WTC11 (cell line): Measurements from ENCODE around the gene RYR2.

Experiments
- SP1 ChIP-seq: sonication (generic); formaldehyde crosslinking; conservative IDR thresholded peaks from 2 replicates; pipeline ENCODE4 v1.8.1; 2022; ENCODE audit warnings: missing genetic modification reagents
- TF ChIP-seq, protein P1 (sequence below): sonication (generic); formaldehyde crosslinking; IDR thresholded peaks from 2 replicates; pipeline ENCODE4 v1.8.0; 2022; ENCODE audit warnings: missing genetic modification reagents
- TF ChIP-seq, protein P2 (sequence below): fragments of 200-600 bp; IDR thresholded peaks from 2 replicates; pipeline ENCODE4 v1.8.0; 2022; ENCODE audit warnings: antibody characterized with exemption
- TF ChIP-seq, protein P3 (sequence below): sonication (generic); formaldehyde crosslinking; IDR thresholded peaks from 2 replicates; pipeline ENCODE4 v1.8.1; 2023; ENCODE audit warnings: mild to moderate bottlenecking, moderate library complexity, missing genetic modification reagents

DNA sequence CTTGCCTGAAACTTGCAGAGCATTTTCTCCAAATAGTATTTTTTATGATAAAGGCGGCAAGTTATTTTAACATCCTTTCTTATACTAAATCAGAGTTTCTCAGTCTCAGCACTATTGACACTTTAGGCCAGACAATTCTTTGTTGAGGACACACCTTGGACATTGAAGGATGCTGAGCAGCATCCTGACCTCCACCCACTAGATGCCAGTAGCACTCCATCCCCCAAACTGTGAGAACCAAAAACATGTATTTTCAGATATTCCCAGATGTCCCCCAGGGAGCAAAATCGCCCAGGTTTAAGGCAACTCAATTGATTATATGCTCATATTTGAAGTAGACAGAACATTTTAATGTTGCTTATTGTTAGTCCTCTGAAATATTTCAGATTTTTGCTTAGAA, 549.4 kb downstream of the RYR2 start:
- TF ChIP-seq, protein P1, sequence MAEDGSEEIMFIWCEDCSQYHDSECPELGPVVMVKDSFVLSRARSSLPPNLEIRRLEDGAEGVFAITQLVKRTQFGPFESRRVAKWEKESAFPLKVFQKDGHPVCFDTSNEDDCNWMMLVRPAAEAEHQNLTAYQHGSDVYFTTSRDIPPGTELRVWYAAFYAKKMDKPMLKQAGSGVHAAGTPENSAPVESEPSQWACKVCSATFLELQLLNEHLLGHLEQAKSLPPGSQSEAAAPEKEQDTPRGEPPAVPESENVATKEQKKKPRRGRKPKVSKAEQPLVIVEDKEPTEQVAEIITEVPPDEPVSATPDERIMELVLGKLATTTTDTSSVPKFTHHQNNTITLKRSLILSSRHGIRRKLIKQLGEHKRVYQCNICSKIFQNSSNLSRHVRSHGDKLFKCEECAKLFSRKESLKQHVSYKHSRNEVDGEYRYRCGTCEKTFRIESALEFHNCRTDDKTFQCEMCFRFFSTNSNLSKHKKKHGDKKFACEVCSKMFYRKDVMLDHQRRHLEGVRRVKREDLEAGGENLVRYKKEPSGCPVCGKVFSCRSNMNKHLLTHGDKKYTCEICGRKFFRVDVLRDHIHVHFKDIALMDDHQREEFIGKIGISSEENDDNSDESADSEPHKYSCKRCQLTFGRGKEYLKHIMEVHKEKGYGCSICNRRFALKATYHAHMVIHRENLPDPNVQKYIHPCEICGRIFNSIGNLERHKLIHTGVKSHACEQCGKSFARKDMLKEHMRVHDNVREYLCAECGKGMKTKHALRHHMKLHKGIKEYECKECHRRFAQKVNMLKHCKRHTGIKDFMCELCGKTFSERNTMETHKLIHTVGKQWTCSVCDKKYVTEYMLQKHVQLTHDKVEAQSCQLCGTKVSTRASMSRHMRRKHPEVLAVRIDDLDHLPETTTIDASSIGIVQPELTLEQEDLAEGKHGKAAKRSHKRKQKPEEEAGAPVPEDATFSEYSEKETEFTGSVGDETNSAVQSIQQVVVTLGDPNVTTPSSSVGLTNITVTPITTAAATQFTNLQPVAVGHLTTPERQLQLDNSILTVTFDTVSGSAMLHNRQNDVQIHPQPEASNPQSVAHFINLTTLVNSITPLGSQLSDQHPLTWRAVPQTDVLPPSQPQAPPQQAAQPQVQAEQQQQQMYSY = no peak
- TF ChIP-seq, protein P2, sequence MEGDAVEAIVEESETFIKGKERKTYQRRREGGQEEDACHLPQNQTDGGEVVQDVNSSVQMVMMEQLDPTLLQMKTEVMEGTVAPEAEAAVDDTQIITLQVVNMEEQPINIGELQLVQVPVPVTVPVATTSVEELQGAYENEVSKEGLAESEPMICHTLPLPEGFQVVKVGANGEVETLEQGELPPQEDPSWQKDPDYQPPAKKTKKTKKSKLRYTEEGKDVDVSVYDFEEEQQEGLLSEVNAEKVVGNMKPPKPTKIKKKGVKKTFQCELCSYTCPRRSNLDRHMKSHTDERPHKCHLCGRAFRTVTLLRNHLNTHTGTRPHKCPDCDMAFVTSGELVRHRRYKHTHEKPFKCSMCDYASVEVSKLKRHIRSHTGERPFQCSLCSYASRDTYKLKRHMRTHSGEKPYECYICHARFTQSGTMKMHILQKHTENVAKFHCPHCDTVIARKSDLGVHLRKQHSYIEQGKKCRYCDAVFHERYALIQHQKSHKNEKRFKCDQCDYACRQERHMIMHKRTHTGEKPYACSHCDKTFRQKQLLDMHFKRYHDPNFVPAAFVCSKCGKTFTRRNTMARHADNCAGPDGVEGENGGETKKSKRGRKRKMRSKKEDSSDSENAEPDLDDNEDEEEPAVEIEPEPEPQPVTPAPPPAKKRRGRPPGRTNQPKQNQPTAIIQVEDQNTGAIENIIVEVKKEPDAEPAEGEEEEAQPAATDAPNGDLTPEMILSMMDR = no peak
- TF ChIP-seq, protein P3, sequence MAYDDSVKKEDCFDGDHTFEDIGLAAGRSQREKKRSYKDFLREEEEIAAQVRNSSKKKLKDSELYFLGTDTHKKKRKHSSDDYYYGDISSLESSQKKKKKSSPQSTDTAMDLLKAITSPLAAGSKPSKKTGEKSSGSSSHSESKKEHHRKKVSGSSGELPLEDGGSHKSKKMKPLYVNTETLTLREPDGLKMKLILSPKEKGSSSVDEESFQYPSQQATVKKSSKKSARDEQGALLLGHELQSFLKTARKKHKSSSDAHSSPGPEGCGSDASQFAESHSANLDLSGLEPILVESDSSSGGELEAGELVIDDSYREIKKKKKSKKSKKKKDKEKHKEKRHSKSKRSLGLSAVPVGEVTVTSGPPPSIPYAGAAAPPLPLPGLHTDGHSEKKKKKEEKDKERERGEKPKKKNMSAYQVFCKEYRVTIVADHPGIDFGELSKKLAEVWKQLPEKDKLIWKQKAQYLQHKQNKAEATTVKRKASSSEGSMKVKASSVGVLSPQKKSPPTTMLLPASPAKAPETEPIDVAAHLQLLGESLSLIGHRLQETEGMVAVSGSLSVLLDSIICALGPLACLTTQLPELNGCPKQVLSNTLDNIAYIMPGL (CRISPR knock-in tag) = no peak
- TF ChIP-seq SP1 = no peak
